NCI-H2107 treated with DMSO at 0.1 percent for 48 hours (cell line): ENCODE data around the gene EFTUD2.
A peak's percentile ranks its signal among the peaks of the same experiment; 100 is the strongest.

Experiments used
- DNase-seq: peaks from one replicate; lab custom pipeline; 2025; ENCODE audit not compliant: unreplicated experiment; lab: John Stamatoyannopoulos, UW

EFTUD2 gene

DNA sequence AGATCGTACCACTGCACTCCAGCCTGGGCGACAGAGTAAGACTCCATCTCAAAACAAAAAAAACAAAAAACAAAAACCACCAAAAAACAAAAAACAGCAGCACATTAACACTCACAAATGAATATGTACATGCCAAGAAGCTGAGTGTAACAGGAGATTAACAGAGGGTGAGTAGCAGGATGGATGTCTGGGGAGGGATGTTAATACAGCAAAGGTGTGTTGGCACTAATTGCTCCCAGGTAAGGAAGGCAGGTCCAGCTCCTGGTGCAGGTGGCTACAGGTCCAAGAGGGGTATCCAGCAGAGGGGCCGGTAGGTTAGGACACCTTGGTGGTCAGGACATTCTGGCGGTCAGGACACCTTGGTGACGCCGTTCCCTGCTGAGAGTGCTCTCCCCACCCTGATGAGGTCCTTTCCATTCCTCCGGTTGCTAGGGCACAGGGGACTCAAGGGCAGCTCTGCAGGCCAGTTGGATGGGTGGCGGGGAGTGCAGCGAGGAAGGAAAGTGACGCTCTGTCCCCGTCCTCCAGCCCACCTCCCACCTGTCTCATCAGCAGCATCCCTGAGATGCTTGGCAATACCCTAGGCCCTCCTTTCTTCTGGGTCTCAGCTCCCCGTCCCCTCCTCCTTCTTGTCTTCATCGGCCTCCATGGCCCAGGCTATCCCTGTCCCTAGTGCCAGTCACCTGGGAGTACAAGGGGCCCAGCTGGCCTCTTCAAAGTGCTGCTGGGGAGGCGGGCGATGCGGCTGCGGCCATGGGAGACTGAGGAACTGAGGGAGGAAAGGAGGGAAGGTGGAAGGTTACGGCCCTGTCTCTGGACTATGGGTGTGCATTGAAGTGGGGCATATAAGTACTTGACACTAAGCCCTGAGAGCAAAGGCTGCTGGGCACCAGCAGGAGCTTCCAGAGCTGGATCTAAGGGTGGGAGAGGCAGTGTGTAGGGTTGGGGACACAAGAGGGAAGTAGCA is 26.8 kb upstream of the EFTUD2 start:
- DNase-seq = no peak

- peak; percentile 47 for DNase-seq
Measured at GRCh38 chr17:44924107-44924544, 24.9 kb upstream of the EFTUD2 start.

GRCh38 chr17:44922746-44923470 is 23.7 kb upstream of the EFTUD2 start:
- DNase-seq = no peak

GRCh38 chr17:44922136-44922535 is 22.9 kb upstream of the EFTUD2 start:
- no peak for DNase-seq

DNA sequence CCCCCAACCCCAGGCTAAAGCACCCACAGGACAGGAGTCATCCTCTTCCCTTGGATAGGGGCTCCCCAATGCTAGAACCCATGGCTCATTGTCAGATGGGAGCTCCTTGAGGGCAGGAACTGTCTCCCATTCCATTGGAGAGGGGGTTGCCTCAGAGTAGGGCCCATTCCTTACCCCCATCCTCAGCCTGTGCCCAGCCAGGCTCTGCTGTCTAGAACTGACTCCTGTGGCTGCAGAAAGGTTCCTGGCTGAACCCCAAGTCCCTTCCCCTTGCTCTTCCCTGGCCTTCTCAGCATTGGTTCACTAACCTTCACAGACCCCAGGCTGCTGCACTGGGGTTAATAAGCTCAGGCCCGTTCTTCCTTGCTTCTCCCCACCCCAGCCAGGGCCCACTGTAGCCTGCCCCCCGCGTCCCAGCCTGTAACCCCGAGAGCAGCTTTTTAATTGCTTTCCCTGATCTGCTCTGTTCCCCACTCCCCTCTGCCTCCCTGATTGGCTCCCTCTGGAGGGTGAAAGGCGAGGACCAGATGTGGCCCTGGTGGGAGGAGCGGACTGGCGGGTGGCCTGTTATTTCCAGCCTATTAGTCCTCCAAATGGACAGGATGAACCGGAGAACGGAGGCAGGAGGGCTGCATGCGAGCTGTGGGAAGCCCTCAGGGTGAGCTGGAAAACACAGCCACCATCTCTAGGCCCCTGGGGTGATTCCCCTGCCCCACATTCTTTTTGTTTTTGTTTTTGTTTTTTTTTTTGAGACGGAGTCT is 22.1 kb upstream of the EFTUD2 start:
- DNase-seq = no peak

GRCh38 chr17:44920565-44920940 is 21.3 kb upstream of the EFTUD2 start:
- no peak for DNase-seq

DNA sequence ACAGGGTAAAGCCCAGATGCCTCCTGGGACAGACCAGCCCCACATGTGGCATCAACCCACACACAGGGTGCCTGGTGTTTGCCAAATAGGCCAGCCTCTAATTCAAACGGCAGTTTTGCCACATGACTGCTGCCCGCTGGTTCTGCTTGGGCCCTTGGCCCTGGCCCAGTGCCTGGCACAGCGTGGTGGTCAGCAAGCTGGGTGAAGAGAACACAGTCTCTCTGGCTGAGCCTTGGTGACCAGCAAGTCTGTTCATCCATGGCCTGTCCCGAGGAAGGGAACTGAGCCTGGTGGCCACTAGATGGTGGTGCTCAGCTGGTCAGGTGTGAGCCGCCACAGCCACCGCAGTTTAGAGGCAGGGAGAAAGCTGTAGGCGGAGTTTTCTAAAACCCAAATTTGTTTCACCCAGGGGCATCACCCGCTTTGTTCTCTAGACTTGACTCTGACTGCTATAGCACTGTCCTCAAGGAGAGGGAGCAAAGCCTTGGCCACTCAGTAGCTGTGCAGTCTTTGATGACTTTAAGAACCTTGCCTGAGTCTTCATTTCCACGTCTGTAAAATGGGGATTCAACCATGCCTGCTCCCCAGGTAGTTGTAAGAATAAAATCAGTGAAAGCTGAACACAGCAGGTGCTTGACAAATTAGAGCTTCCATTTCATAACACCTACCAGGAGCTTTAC is 20.8 kb upstream of the EFTUD2 start:
- peak; percentile 7 for DNase-seq

DNA sequence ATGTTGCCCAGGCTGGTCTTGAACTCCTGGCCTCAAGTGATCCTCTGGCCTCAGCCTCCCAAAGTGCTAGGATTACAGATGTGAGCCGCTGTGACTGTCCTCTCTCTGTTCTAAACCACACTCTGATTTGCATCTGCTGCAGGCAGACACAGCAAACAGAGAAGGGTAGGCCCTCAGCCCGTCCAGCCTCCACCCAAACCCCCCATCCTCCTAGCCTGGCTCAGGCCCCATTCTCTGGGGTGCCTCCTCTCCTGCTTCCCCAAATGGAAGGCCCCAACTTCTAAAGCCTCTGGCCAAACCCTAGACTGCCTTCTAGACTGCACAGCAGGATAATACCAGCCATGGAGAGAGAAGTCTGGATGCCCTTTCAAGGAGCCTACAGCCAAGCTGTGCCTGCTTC is 20.2 kb upstream of the EFTUD2 start:
- no peak for DNase-seq

DNA sequence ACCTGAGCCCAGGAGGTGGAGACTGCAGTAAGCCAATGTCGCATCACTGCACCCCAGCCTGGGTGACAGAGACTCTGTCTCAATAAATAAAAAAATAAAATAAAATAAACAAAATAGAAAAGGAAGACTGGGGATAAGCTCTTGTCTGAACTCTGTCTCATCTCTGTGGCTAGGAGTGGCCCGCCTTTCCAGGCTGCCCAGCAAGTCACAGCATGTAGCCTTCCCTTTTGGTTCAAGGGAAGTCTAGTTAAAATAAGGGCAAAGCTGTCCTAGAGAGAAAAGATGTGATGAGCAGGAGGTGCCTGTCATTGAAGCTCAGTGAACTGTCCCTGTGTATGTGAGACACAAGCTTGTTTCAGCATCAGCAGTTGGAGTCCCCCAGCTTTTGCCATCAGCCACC is 18.8 kb upstream of the EFTUD2 start:
- no peak for DNase-seq

DNA sequence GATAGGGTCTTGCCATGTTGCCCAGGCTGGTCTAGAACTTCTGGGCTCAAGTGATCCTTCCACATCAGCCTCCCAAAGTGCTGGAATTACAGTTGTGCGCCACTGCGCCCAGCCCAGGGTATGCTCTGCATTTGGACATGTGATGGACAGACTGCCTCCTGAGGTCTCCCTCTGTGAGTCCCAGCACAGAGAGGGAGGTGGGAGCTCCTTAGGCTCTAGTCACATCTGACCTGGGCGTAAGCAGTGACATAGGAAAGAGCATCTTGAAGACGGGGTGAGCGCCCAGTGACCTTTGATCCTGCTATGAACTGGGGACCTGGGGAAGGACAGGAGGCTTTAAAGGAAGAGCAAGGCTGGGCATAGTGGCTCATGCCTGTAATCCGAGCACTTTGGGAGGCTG is 18.2 kb upstream of the EFTUD2 start:
- DNase-seq = no peak

- no peak for DNase-seq
Measured at GRCh38 chr17:44916781-44917241, 17.6 kb upstream of the EFTUD2 start.

GRCh38 chr17:44915862-44916780 is 16.9 kb upstream of the EFTUD2 start:
- no peak for DNase-seq

- no peak for DNase-seq
Measured at GRCh38 chr17:44915321-44915726, 16.1 kb upstream of the EFTUD2 start, which contains the start of gene GFAP. Gene GFAP, minus strand, starts transcription at chr17:44915500. Its CDS starts 14 bp downstream, at chr17:44915486.

DNA sequence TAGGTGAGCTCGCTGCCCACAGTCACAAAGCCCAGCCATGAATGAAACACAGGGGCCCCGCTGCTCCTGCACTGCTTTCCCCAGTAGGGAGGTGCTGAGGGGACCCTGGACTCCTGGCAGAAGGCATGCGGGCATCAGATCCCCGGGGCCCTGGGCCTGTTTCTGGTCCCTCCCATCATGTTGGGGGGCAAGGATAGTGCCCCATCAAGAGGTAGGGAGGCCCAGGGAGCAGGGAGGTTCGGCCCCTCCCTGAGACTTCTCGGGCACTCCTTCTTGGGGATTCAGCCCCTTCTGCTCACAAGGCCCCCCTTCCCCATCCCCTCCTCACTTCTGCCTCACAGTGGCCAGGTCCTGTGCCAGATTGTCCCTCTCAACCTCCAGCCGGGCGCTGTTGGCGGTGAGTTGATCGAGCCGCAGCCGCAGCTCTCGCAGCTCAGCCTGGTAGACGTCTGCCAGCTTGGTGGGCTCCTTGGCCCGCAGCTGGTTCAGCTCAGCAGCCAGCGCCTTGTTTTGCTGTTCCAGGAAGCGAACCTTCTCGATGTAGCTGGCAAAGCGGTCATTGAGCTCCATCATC is 15.5 kb upstream of the EFTUD2 start:
- DNase-seq = no peak

DNA sequence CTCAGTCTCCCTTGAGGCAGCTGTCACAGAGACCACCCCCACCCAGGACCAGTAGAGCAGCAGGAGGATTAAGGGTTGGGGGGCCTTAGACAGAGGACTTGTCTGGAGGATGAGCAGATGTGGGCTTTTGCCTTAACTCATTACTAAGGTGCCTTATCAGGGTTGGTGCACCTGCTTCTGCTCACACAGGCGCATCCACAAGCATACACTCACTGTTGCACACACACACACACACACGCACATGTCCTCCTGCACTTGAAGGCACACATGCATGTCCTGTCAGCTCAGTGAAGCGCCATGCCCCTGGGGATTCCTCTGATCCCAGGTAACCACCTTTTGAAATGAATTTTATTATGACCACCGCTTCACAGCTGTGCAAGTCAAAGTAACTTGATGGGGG is 14.9 kb upstream of the EFTUD2 start:
- DNase-seq = no peak

- no peak for DNase-seq
Measured at GRCh38 chr17:44913676-44914075, 14.4 kb upstream of the EFTUD2 start.

DNA sequence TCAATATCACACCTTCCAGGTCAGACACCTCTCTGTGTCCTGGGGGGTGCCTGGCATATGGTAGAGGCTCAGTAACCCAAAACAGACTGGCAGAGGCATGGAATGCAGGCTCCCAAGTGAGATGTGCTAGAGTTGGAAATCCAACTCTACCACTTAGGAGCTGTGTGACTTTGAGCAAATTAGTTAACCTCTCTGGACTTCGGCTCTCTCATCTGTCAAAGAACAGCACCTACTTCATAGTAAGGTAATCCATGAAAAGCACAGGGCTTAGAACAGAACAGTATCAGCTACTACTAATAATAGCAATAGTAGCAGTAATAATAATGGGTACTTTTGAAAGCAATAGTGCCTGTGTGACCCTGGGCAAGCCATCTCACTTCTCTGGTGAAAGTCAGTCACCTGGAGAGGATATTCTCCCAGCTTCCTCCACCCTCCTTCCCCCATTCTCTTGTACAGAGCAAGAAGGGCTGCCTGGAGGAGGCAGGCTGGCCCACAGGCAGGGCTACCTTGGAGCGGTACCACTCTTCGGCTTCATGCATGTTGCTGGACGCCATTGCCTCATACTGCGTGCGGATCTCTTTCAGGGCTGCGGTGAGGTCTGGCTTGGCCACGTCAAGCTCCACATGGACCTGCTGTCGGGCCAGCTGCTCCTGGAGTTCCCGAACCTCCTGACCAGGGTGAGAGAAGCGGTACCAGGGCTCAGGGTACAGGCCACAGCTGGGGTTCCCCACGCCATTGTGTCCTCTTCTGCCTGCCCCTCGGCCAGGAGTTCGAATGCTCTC is 13.7 kb upstream of the EFTUD2 start:
- DNase-seq = no peak
